ENCODE data around the gene DPM1. TPM values are rescaled to one million over a fixed set of nuclear protein-coding genes. Genes with fewer than 3 reads are reported as not detected.

The DPM1 gene
- polyA plus RNA-seq, 1 donor from 2014 or later, result 137 TPM

GRCh38 chr20:50991076-50991475 lies 32.7 kb upstream of the DPM1 start:
- no peak overlapping the region for H3K27ac ChIP-seq (ENCODE audit: low read length)

GRCh38 chr20:50987493-50988210 lies 29.3 kb upstream of the DPM1 start:
- Histone ChIP-seq H3K36me3 (ENCODE audit: insufficient read depth, low read length) (no peaks in the 10 kb centered on the region), H3K27me3 (ENCODE audit: insufficient read depth, low read depth, low read length) (no peaks in the 10 kb centered on the region), H3K79me2 (replicated peaks; ENCODE audit: insufficient read depth, low read length) (no peaks in the 10 kb centered on the region), H3K9me2 (ENCODE audit: insufficient read depth, low read length) (no peaks in the 10 kb centered on the region), H3K4me2 (ENCODE audit: low read length) (no peak overlapping the region), H3F3A (ENCODE audit: insufficient read depth, low read length, poor library complexity, severe bottlenecking) (no peaks in the 10 kb centered on the region), H2AFZ (ENCODE audit: low read depth, low read length) (no peak overlapping the region), H3K9me3 (ENCODE audit: low read length) (no peaks in the 10 kb centered on the region), H3K27ac (ENCODE audit: low read length) (no peak overlapping the region), H3K4me3 (ENCODE audit: low read length) (no peak overlapping the region), H4K20me1 (ENCODE audit: insufficient read depth) (no peaks in the 10 kb centered on the region), H3K9ac (ENCODE audit: low read length) (no peak overlapping the region)
- TF ChIP-seq EZH2 (IDR thresholded peaks at IDR 0.05; ENCODE audit: borderline replicate concordance, insufficient read depth, low read length, poor library complexity, severe bottlenecking), result no peak
- no peak for TF ChIP-seq TAF1 (IDR thresholded peaks at IDR 0.05; ENCODE audit: low read depth)
- TF ChIP-seq POLR2AphosphoS5 (IDR thresholded peaks at IDR 0.05), result no peak
- peak; percentile 96 for TF ChIP-seq CTCF (IDR thresholded peaks at IDR 0.05; ENCODE audit: poor library complexity, severe bottlenecking)
- TF ChIP-seq EP300 (conservative IDR thresholded peaks at IDR 0.05; ENCODE audit: poor library complexity, severe bottlenecking), result no peak
- TF ChIP-seq REST (IDR thresholded peaks at IDR 0.05; ENCODE audit: borderline replicate concordance), result no peak
- peak; percentile 99 for TF ChIP-seq SMC3 (conservative IDR thresholded peaks at IDR 0.05; ENCODE audit: poor library complexity)
- peak; percentile 99 for TF ChIP-seq RAD21 (conservative IDR thresholded peaks at IDR 0.05)

More at GRCh38 chr20:50991076-50991475, 32.7 kb upstream of the DPM1 start:
- Histone ChIP-seq H3K4me2 (ENCODE audit: low read length) (no peak overlapping the region), H3K9me2 (ENCODE audit: insufficient read depth, low read length) (no peaks in the 10 kb centered on the region), H2AFZ (ENCODE audit: low read depth, low read length) (no peak overlapping the region), H3K36me3 (ENCODE audit: insufficient read depth, low read length) (no peaks in the 10 kb centered on the region), H3K79me2 (replicated peaks; ENCODE audit: insufficient read depth, low read length) (no peaks in the 10 kb centered on the region), H4K20me1 (ENCODE audit: insufficient read depth) (no peaks in the 10 kb centered on the region), H3K4me3 (ENCODE audit: low read length) (no peak overlapping the region), H3K27me3 (ENCODE audit: insufficient read depth, low read depth, low read length) (no peaks in the 10 kb centered on the region), H3K9me3 (ENCODE audit: low read length) (no peaks in the 10 kb centered on the region), H3K9ac (ENCODE audit: low read length) (no peak overlapping the region), H3F3A (ENCODE audit: insufficient read depth, low read length, poor library complexity, severe bottlenecking) (no peaks in the 10 kb centered on the region)
- no peak for TF ChIP-seq TAF1 (IDR thresholded peaks at IDR 0.05; ENCODE audit: low read depth)
- TF ChIP-seq EZH2 (IDR thresholded peaks at IDR 0.05; ENCODE audit: borderline replicate concordance, insufficient read depth, low read length, poor library complexity, severe bottlenecking), result no peak
- TF ChIP-seq POLR2AphosphoS5 (IDR thresholded peaks at IDR 0.05), result no peak
- TF ChIP-seq SMC3 (conservative IDR thresholded peaks at IDR 0.05; ENCODE audit: poor library complexity), result no peak
- no peak for TF ChIP-seq MXI1 (conservative IDR thresholded peaks at IDR 0.05; ENCODE audit: poor library complexity, severe bottlenecking)
- no peak for TF ChIP-seq RAD21 (conservative IDR thresholded peaks at IDR 0.05)
- TF ChIP-seq CTCF (IDR thresholded peaks at IDR 0.05; ENCODE audit: poor library complexity, severe bottlenecking), result no peak
